H1 (cell line): ENCODE results near the gene KCNN4. TPM values are rescaled to one million over a fixed set of nuclear protein-coding genes. Genes with fewer than 3 reads are reported as not detected.

Source experiments
- CTCF ChIA-PET: fragments of 300-600 bp; sonication (Branson Sonifier 250); formaldehyde crosslinking; loops from one replicate; lab custom pipeline; 2021; ENCODE audit not compliant: partially characterized antibody; lab: Charles Lee
- POLR2A ChIA-PET: fragments of 300-600 bp; sonication (Branson Sonifier 250); formaldehyde crosslinking; loops from one replicate; lab custom pipeline; 2021; ENCODE audit warnings: inconsistent platforms; ENCODE audit not compliant: partially characterized antibody; lab: Charles Lee
- DNase-seq, 2 experiments: peaks; one replicate each; pipeline versions ENCODE4 v3.0.0 to v3.0.0-alpha.2; 2010 to 2022; ENCODE audit warnings: low spot score in 2 of 2, low read depth in 1 of 2, mixed read lengths in 1 of 2
- FAIRE-seq: peaks from 2 replicates; lab custom pipeline; 2011; peaks lifted over from hg19 to GRCh38; lab: Jason Lieb, UNC
- H2AFZ ChIP-seq: 2 replicates; pipeline ENCODE4 v1.8.1; 2012; ENCODE audit warnings: low read length, inconsistent platforms
- H2AK5ac ChIP-seq: 2 replicates; pipeline ENCODE4 v1.6.1; 2013; ENCODE audit warnings: low read depth, low read length
- H2BK120ac ChIP-seq: replicated peaks from 2 replicates; pipeline ENCODE3; 2013; ENCODE audit warnings: low read depth, low read length, inconsistent platforms
- H2BK12ac ChIP-seq: 2 replicates; pipeline ENCODE4 v1.6.1; 2013; ENCODE audit warnings: low read depth, low read length
- H2BK15ac ChIP-seq: 2 replicates; pipeline ENCODE4 v1.6.1; 2013; ENCODE audit warnings: low read length
- H2BK20ac ChIP-seq: 2 replicates; pipeline ENCODE4 v1.6.1; 2013; ENCODE audit warnings: low read length
- H2BK5ac ChIP-seq: 2 replicates; pipeline ENCODE4 v1.6.1; 2013; ENCODE audit warnings: low read depth, low read length
- H3K14ac ChIP-seq: 2 replicates; pipeline ENCODE4 v1.6.1; 2013; ENCODE audit warnings: inconsistent platforms; ENCODE audit not compliant: insufficient read length
- H3K18ac ChIP-seq: 2 replicates; pipeline ENCODE4 v1.6.1; 2013; ENCODE audit warnings: low read length; ENCODE audit errors: extremely low read depth
- H3K23ac ChIP-seq: 2 replicates; pipeline ENCODE4 v1.6.1; 2013; ENCODE audit warnings: inconsistent platforms; ENCODE audit not compliant: insufficient read length
- H3K23me2 ChIP-seq: 2 replicates; pipeline ENCODE4 v1.6.1; 2013; ENCODE audit warnings: low read depth, low read length
- H3K27ac ChIP-seq: 2 replicates; pipeline ENCODE4 v1.6.1; 2011; ENCODE audit warnings: low read depth, low read length, inconsistent platforms
- H3K27me3 ChIP-seq, 4 experiments: replicated peaks in 1 of 4; 1 replicate in 1 of 4; 2 replicates in 3 of 4; pipeline versions ENCODE4 v1.6.1 to v1.8.1; 2011 to 2013; ENCODE audit warnings: low read length in 3 of 4, mild to moderate bottlenecking in 3 of 4, inconsistent platforms in 2 of 4, mixed read lengths in 2 of 4, moderate library complexity in 1 of 4; ENCODE audit not compliant: control insufficient read depth in 3 of 4, insufficient read depth in 3 of 4; ENCODE audit errors: extremely low read depth in 1 of 4
- H3K36me3 ChIP-seq, 4 experiments: 2 replicates each; pipeline versions ENCODE4 v1.6.1 to v1.8.1; 2011 to 2013; ENCODE audit warnings: mild to moderate bottlenecking in 4 of 4, low read length in 3 of 4, moderate library complexity in 2 of 4, control low read depth in 1 of 4, inconsistent platforms in 1 of 4; ENCODE audit not compliant: insufficient read depth in 4 of 4, control insufficient read depth in 2 of 4
- H3K4ac ChIP-seq: replicated peaks from 2 replicates; pipeline ENCODE3; 2013; ENCODE audit warnings: low read length, low read depth, mixed read lengths, inconsistent platforms; ENCODE audit not compliant: insufficient read length
- H3K4me1 ChIP-seq, 4 experiments: replicated peaks in 1 of 4; 1 replicate in 1 of 4; 2 replicates in 3 of 4; pipeline versions ENCODE4 v1.6.1 to v1.8.1; 2011 to 2013; ENCODE audit warnings: low read length in 3 of 4, inconsistent platforms in 2 of 4, mixed read lengths in 1 of 4; ENCODE audit not compliant: insufficient read depth in 4 of 4, control insufficient read depth in 3 of 4
- H3K4me2 ChIP-seq, 2 experiments: 2 replicates each; pipeline versions ENCODE4 v1.6.1 to v1.8.1; 2011 to 2013; ENCODE audit warnings: low read depth in 2 of 2, low read length in 2 of 2, control low read depth in 1 of 2, inconsistent platforms in 1 of 2, mild to moderate bottlenecking in 1 of 2; ENCODE audit not compliant: insufficient read depth in 1 of 2
- H3K4me3 ChIP-seq, 4 experiments: fragments of 200-600, 300-600 bp in 1 of 4; sonication (generic), shearing (Covaris generic), sonication (Bioruptor Twin) in 1 of 4; 2 replicates each; pipeline versions ENCODE4 v1.5.1 to v1.8.1; 2011 to 2016; ENCODE audit warnings: low read length in 4 of 4, low read depth in 3 of 4, control low read depth in 2 of 4, inconsistent platforms in 2 of 4, mild to moderate bottlenecking in 2 of 4, mixed read lengths in 1 of 4, moderate library complexity in 1 of 4; ENCODE audit not compliant: insufficient read depth in 2 of 4; ENCODE audit errors: extremely low read depth in 1 of 4
- H3K56ac ChIP-seq: replicated peaks from 2 replicates; pipeline ENCODE3; 2013; ENCODE audit warnings: low read depth, mild to moderate bottlenecking, mixed read lengths, low read length, inconsistent platforms; ENCODE audit not compliant: insufficient read length
- H3K79me1 ChIP-seq: 2 replicates; pipeline ENCODE4 v1.6.1; 2013; ENCODE audit warnings: low read depth, low read length, control low read depth
- H3K79me2 ChIP-seq, 2 experiments: 2 replicates each; pipeline versions ENCODE4 v1.6.1 to v1.8.1; 2012 to 2013; ENCODE audit warnings: low read length in 2 of 2, mild to moderate bottlenecking in 2 of 2, inconsistent platforms in 1 of 2; ENCODE audit not compliant: insufficient read depth in 2 of 2, control insufficient read depth in 1 of 2
- H3K9ac ChIP-seq, 4 experiments: replicated peaks in 1 of 4; 1 replicate in 1 of 4; 2 replicates in 3 of 4; pipeline versions ENCODE4 v1.6.1 to v1.8.1; 2011 to 2013; ENCODE audit warnings: low read depth in 3 of 4, low read length in 3 of 4, control low read depth in 2 of 4, mild to moderate bottlenecking in 2 of 4, moderate library complexity in 2 of 4, inconsistent platforms in 1 of 4; ENCODE audit errors: extremely low read depth in 1 of 4
- H3K9me3 ChIP-seq, 2 experiments: 2 replicates each; pipeline versions ENCODE4 v1.6.1 to v1.8.1; 2012 to 2013; ENCODE audit warnings: mild to moderate bottlenecking in 2 of 2, moderate library complexity in 2 of 2, control low read depth in 1 of 2, inconsistent platforms in 1 of 2, low read depth in 1 of 2, low read length in 1 of 2, mixed read lengths in 1 of 2; ENCODE audit not compliant: insufficient read depth in 2 of 2
- H4K20me1 ChIP-seq, 2 experiments: replicated peaks in 1 of 2; 2 replicates each; pipeline versions ENCODE3 to v1.8.1; 2011 to 2013; ENCODE audit warnings: inconsistent platforms in 2 of 2, low read length in 2 of 2, mild to moderate bottlenecking in 1 of 2; ENCODE audit not compliant: insufficient read depth in 2 of 2, control insufficient read depth in 1 of 2
- H4K5ac ChIP-seq: 2 replicates; pipeline ENCODE4 v1.6.1; 2013; ENCODE audit warnings: low read length, low read depth, mixed read lengths, inconsistent platforms; ENCODE audit not compliant: insufficient read length
- H4K8ac ChIP-seq: 2 replicates; pipeline ENCODE4 v1.8.0; 2013; ENCODE audit warnings: mild to moderate bottlenecking, moderate library complexity, low read length, inconsistent platforms; ENCODE audit not compliant: insufficient read depth; ENCODE audit errors: extremely low read depth
- H4K91ac ChIP-seq: replicated peaks from 2 replicates; pipeline ENCODE3; 2013; ENCODE audit warnings: low read length, mixed read lengths, inconsistent platforms; ENCODE audit not compliant: insufficient read length
- RNF2 ChIP-seq: fragments of 200-900, 300-1000 bp; sonication (generic); IDR thresholded peaks from 2 replicates; pipeline ENCODE4 v1.7.1; 2016; ENCODE audit warnings: borderline replicate concordance, low read depth, mild to moderate bottlenecking, antibody characterized with exemption, low read length; ENCODE audit not compliant: poor library complexity, severe bottlenecking; ENCODE audit errors: missing control alignments
- WGBS, 2 experiments: shearing (Covaris generic) in 1 of 2; methylation state at CpG; one replicate each; pipeline versions ENCODE4 v1.1.6 to v1.1.7; 2013 to 2015; ENCODE audit warnings: low lambda C conversion rate in 2 of 2, mixed read lengths in 2 of 2, inconsistent platforms in 1 of 2, low coverage in 1 of 2, missing lambda C conversion rate in 1 of 2; ENCODE audit not compliant: insufficient replicate concordance in 2 of 2, insufficient coverage in 1 of 2, insufficient read length in 1 of 2; ENCODE audit errors: extremely low coverage in 1 of 2, missing lambda C conversion rate in 1 of 2; 5-methylcytosine and 5-hydroxymethylcytosine counted together
- polyA plus RNA-seq, 7 experiments: library from polyadenylated mRNA; depleted of rRNA in 3 of 7; stranded (reverse) in 5 of 7; unstranded in 2 of 7; fragments of >200 nt in 5 of 7; fragments of 200-250 nt in 2 of 7; gene quantifications; 1 replicate in 5 of 7; 2 replicates in 1 of 7; 4 replicates in 1 of 7; pipeline versions ENCODE4 v1.2.1 to v1.2.3, GENCODE V29; 2011 to 2013; ENCODE audit warnings: missing spikeins in 2 of 7, mixed read lengths in 2 of 7
- total RNA-seq: library from RNA; stranded (reverse); fragmentation: NEBNext Ultra II Directional; extraction: Animal tissue kit (Norgen Biotek cat#: 25700); gene quantifications from 2 replicates; pipeline ENCODE4 v1.2.1, GENCODE V29; 2021

The KCNN4 gene
- total and polyA plus RNA-seq, 2 of the 8 experiments (the other 6 are each of a cell fraction or from before 2014, with no cell fraction given) = 0.78 to 1.5 TPM

DNA sequence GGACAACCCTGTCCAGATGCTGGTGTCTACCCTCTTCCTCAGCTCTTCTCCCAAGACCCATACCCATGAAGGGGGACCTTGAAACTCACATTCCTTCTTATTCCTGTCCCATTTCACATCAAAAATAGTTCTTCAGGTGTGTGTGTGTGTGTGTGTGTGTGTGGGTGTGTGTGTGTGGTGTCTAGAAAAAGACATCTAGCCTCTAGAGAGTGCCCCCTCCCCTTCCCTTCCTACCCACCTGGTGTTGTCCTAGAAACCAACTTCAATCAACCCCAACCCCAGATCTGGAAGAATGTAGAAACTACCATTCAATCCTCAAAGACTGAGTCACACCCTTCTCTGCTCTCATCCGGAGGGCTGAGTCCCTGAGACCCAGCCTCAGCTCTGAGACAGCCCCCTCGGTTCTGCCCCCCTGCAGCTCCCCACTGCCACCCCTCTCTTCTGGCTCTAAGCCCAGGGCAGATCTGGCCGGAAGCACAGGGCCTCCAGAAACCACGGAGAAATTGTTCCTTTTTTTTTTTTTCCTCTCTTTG, 3.5 kb downstream of the KCNN4 start:
- Histone ChIP-seq H2AFZ (no peak overlapping the region), H2BK120ac (no peak overlapping the region), H3K23me2 (peaks cover 11% of the 10 kb centered on the region), H3K36me3 (no peaks in the 10 kb centered on the region), H2BK12ac (no peak overlapping the region), H3K18ac (no peak overlapping the region), H3K23ac (no peak overlapping the region), H3K27me3 (peaks cover 9 to 28% (median 25%) of the 10 kb centered on the region in 4 experiments), H3K79me2 (no peaks in the 10 kb centered on the region), H3K4me1 (peaks cover 4 to 20% (median 11%) of the 10 kb centered on the region in 4 experiments), H3K9ac (no peak overlapping the region), H3K9me3 (no peaks in the 10 kb centered on the region), H3K56ac (no peak overlapping the region), H3K79me1 (no peaks in the 10 kb centered on the region; the same call in 1 of the 2 replicates), H2BK15ac (no peak overlapping the region), H4K5ac (no peak overlapping the region), H2AK5ac (no peak overlapping the region), H3K4ac (no peak overlapping the region), H3K27ac (no peak overlapping the region), H4K8ac (no peak overlapping the region), H2BK20ac (no peak overlapping the region), H4K91ac (no peak overlapping the region), H2BK5ac (no peak overlapping the region), H3K14ac (no peak overlapping the region), H3K4me2 (no peak overlapping the region), H4K20me1 (peaks cover 0 to 1% of the 10 kb centered on the region in 2 experiments), H3K4me3 (no peak overlapping the region)
- POLR2A ChIA-PET = interaction anchor here (0.6 to 5.3 kb wide), 7 partner anchors 10 to 1739 kb away, joined by 3 to 23 read pairs (median 3); partner anchors contain the start of gene SMG9
- 40% methylated on average over 4 of the region's 4 CpGs; no CpG with 5 or more reads in 1 of the 2 experiments for whole genome bisulfite sequencing, 2 experiments
- CTCF ChIA-PET = interaction anchor here (0.6 to 37.0 kb wide), 10 partner anchors 8 to 1172 kb away, joined by 3 to 703 read pairs (median 4); partner anchors contain the start of genes PLAUR and SMG9
- no peak for TF ChIP-seq RNF2
- FAIRE-seq (no peak), DNase-seq (no peak)
